ENCODE results near the gene ZNF84.

- TF ChIP-seq, protein P1, sequence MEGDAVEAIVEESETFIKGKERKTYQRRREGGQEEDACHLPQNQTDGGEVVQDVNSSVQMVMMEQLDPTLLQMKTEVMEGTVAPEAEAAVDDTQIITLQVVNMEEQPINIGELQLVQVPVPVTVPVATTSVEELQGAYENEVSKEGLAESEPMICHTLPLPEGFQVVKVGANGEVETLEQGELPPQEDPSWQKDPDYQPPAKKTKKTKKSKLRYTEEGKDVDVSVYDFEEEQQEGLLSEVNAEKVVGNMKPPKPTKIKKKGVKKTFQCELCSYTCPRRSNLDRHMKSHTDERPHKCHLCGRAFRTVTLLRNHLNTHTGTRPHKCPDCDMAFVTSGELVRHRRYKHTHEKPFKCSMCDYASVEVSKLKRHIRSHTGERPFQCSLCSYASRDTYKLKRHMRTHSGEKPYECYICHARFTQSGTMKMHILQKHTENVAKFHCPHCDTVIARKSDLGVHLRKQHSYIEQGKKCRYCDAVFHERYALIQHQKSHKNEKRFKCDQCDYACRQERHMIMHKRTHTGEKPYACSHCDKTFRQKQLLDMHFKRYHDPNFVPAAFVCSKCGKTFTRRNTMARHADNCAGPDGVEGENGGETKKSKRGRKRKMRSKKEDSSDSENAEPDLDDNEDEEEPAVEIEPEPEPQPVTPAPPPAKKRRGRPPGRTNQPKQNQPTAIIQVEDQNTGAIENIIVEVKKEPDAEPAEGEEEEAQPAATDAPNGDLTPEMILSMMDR (IDR thresholded peaks at IDR 0.05; ENCODE audit: insufficient read depth, low read depth, low read length), result no peak
- no peak for TF ChIP-seq EZH2 (IDR thresholded peaks at IDR 0.05; ENCODE audit: insufficient read depth, low read length)
Measured at GRCh38 chr12:133081159-133081780, 44.0 kb downstream of the ZNF84 start.
